Bone marrow (tissue), 2 donors: ENCODE results near the gene SRSF12.
A peak's percentile ranks its signal among the peaks of the same experiment; 100 is the strongest.
"Not testable (repeated sequence)": the region's sequence is repeated elsewhere in the genome, so short reads cannot be mapped to it uniquely, and the experiment has no call there.

Source experiments
- DNase-seq, 2 donors: peaks; one replicate each; lab custom pipeline; 2025; lab: John Stamatoyannopoulos, UW

The SRSF12 gene

DNA sequence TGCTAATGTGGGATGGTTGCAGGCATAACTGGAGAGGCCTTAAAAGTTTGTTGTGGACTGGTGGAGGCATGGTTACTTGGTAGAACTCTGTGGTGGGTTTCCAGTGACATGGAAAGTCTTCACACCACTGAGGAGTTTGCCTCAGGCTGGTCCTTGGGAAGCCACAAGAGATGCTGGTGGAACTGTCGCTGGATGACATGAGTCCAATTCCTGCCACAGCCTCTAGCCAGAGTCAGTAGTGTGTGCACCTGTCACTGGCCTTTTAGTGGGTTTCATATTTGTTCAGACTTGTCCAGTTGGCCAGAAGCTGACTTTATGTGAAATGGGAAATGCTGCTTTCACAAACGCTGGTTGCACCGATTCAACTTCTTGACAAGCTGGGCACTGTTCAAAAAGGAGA, 13.7 kb upstream of the SRSF12 start:
- no peak for DNase-seq

DNA sequence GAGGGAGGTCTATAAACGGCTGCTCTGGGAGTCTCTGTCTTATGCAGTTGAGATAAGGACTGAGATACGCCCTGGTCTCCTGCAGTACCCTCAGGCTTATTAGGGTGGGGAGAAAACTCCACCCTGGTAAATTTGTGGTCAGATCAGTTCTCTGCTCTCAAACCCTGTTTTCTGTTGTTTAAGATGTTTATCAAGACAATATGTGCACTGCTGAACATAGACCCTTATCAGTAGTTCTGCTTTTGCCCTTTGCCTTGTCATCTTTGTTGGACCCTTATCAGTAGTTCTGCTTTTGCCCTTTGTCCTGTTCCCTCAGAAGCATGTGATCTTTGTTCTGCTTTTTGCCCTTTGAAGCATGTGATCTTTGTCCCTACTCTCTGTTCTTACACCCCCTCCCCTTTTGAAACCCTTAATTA, 10.4 kb upstream of the SRSF12 start:
- not testable (repeated sequence) for DNase-seq

DNA sequence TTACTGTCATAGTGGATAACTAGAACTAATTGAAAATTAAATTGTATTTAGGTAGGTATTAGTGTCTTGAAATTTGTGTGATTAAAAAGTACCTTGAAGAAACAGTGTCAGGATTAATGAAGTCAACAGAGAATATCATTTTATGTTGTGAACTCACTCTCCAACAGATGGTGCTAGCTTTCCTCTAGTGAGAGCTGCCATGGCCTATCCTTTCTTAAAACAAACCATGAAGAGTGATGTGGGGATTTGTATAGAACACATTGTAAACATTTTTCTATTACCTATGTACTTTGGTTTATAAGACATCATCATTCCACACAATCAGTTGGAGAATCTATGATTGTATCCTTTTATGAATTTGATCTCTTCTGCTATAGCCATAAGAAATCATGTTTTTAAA, 4.8 kb upstream of the SRSF12 start:
- peak in 1 of 2 donors; percentile 42 for DNase-seq

DNA sequence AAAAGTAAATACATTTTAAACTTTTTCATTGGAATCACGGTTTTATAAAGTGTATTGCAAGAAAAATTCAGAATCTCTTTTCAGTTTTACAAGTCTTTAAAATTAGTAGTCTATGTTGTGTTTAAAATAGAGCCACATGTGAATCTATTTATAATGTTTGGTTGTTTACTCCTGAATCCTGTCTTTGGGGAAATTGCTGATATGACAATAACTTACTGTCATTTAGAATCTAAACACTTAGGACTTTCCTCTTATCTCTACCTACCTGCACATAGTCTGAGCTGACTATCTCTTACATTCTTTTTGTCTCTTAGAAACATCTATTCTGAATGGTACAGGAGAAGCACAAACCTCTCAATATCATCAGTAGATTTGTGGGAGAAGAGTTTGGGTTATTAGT, 4.1 kb upstream of the SRSF12 start:
- DNase-seq, result no peak

DNA sequence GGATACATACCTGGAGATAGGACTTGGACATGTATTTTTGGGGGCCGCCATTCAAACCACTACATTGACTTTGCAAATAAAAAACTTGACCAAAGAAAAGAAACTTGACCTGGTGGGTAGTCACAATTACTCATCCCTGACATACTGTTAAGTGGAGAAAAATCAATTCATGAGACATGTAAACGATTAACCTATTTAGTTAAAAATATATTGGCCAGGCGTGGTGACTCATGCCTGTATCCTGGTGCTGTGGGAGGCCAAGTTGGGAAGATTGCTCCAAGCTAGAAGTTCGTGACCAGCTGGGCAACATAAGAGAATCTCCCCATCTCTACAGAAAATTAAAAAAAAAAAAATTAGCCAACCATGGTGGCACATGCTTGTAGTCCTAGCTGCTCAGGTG, 2.5 kb upstream of the SRSF12 start:
- no peak for DNase-seq

GRCh38 chr6:89118931-89119330, 1.1 kb upstream of the SRSF12 start:
- no peak for DNase-seq

GRCh38 chr6:89116702-89117101, 1.2 kb downstream of the SRSF12 start:
- DNase-seq, result no peak

DNA sequence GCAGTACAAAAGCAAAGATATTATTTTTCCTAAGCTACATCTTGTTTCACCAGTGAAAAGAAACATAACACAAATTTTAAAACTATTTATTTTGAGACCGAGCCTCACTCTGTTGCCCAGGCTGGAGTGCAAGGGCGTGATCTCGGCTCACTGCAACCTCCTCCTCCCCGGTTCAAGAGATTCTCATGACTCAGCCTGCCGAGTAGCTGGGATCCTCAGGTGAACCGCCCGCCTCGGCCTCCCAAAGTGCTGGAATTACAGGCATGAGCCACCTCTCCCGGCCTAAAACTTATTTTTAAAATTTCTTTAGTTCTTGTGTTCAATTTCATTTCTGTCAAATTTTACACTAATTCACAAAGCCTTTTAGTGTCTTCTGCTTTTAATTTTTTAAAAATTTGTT, 5.9 kb downstream of the SRSF12 start:
- DNase-seq, result no peak

DNA sequence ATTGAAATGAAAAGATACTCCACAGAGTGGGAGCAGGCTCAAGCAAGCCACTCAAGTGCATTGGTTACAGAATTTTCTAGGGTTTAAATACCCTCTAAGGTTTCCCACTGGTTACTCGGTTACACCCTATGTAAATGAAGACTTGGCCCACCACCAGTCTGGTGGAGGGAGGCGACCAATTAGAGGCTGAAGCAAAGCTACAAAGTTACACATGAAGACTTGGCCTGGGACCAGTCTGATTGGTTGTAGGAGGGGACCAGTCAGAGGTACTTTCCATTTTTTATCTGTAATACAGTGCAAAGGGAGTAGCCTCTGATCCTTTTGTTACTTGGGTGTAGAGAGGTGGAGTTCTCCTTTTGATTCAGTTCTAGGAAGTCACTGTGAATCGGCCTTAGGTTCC, 7.6 kb downstream of the SRSF12 start:
- no peak for DNase-seq

- no peak for DNase-seq
Observed at GRCh38 chr6:89100114-89100513, 17.8 kb downstream of the SRSF12 start.

- no peak for DNase-seq
Observed at GRCh38 chr6:89098461-89098860, 19.4 kb downstream of the SRSF12 start.

DNA sequence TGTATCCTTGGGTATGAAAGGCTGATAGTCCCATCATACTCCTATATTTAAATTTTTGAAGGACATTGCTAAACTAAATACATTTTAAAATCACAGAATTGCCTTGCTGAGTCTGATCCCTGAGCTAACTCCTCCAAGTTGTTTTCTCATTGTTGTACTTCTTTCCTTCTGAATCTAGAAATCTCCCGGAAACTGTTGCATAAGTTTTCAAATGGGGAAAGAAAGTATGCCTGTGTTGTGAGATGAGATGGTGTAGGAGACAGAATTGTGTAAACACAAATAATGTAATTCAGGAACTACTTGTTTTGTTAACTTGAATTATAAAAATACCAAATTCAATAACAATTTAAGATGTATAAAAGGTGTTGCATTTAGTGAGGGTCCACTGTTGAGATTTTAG, 30.0 kb downstream of the SRSF12 start:
- DNase-seq, result no peak

DNA sequence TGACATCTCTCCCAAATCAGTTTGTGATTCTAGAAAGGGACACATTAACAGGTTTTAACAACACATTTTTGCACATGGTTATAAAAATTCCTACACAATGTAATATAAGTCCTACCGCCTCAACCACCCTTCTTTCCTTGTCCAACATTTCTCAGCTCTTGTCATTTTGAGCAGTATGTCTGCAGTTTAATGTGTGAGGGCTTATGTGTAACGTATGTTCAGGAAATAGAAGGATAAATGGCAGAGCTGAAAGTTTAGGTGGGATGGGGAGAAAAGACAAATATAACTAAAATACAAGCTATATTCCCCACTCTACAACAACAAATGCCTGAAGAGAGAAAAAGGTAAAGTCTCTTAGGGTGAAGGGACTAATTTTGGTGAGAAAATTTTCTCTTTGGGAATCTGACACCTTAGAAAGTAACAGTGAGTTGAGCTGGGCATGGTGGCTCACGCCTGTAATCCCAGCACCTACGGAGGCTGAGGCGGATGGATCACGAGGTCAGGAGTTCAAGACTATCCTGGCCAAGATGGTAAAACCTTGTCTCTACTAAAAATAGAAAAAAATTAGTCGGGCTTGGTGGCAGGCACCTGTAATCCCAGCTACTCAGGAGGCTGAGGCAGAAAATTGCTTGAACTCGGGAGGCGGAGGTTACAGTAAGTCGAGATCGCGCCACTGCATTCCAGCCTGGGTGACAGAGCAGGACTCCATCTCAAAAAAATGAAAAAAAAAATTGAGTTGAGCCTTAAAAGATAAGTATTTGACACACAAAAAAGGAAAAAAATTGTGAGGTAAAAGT, 32.3 kb downstream of the SRSF12 start:
- DNase-seq, result no peak

DNA sequence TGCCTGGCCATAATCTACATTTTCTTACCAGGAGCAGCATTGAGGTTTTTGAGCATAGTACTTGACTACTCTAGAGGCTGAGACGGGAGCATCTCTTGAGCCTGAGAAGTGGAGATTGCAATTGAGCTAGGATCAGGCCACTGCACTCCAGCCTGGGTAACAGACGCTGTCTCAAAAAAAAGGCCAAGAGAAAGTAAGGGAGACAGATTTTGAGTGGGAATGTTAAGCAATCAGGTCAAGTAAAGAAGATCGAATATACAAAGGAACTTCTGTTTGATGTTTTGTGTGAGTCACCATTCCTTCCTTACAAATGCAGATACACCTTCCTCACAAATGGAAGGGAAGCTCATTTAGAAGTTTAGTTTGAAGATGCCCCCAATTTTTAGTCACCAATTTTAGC, 32.9 kb downstream of the SRSF12 start:
- no peak for DNase-seq

- DNase-seq, result no peak
Observed at GRCh38 chr6:89084542-89084941, 33.3 kb downstream of the SRSF12 start.

DNA sequence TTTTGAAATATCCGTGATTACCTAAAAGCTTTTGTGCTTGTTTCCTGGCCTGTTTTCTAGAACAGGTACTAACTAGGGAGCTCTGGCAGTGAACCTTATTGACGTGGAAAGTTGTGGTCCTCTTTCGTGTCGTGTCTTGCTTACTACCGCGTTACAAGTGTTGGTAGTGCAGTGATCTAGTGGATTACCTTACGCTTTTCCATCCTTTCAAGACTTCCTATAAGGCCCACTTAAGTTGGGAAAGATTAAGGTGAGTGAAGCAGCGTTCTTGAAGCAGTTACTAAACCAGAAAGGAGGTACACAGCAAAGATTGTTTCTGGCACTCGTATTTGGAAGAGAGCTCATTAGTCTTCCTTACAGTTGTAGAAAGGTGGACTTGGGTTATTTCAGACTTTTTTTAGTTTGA, 35.4 kb downstream of the SRSF12 start:
- DNase-seq, result no peak

- peak; percentile 92 to 97 for DNase-seq
Observed at GRCh38 chr6:89081423-89082322, 36.2 kb downstream of the SRSF12 start.

- DNase-seq, result no peak
Observed at GRCh38 chr6:89081129-89081422, 36.8 kb downstream of the SRSF12 start.

DNA sequence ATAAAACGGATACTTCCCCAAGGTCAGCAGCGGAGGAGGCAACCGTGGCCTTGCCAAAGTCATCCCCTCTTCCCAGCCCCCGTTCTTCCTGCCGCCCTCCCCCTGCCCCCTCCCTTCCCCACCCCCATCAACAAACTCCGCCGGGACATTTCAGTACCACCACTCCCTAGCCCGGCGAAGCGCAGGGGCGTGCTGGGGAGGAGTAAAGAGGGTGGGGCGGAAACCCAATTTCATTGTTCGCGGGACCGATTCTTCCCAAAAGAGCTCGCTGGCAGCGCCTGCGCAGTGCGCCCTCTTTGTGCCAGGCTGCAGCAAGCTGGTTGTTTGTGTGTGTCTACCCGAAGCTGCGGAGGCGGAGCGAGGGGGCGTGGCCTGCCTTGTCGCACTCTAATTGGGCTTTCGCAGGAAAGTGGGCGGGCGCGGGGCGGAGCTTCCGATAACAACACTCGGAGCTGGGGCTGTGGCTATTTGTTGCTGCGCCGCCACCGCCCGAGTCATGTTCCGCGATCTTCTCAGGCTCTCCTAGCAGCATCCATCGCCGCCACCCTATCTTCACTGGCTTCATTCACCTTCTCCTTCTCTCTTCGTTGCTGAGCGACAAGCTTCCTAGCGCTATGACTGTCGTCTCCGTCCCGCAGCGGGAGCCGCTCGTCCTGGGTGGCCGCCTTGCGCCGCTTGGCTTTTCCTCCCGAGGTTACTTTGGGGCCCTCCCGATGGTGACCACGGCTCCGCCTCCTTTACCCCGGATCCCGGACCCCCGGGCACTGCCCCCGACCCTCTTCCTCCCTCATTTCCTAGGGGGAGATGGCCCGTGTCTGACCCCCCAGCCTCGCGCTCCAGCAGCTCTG, 37.4 kb downstream of the SRSF12 start, which contains the start of gene PNRC1:
PNRC1 (plus strand) TSS at position 471 of the 848 bp plus-strand sequence; CDS start at position 615, 144 bp downstream.
- peak; percentile 98 for DNase-seq

- peak in 1 of 2 donors; percentile 55 for DNase-seq
Observed at GRCh38 chr6:89079511-89080234, 38.2 kb downstream of the SRSF12 start.

DNA sequence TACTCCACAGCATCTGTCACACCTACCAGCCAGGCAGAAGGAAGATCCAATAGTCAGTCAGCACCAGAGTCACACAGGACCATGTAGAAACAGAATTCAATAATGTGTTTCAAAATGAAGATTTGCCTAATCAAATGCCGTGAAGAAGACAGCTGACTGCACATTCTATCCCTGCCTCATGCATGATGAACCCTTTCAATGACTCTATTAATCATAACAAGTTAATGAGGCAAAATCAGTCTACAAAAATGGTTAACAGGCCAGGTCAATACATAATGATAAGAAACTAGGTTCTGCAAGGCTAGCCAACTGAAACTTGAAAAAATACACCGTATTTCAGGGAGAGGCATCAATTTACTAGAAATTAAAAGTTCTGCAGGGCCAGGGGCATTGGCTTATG, 44.0 kb downstream of the SRSF12 start:
- DNase-seq, result no peak
